KBM-7 (cell line): ENCODE measurements around the gene NUP58.

Source experiments
- DNase-seq: peaks from one replicate; pipeline ENCODE4 v3.0.0-alpha.2; 2015
- in situ Hi-C: fragments of 300-500 bp; cut with MboI; formaldehyde crosslinking; loops from 2 replicates; pipeline ENCODE4 v1.14.3; 2020; ENCODE audit warnings: low sequenced_read_pairs, low pct_unique_long_range_greater_than_20kb, mixed read lengths

The NUP58 gene

DNA sequence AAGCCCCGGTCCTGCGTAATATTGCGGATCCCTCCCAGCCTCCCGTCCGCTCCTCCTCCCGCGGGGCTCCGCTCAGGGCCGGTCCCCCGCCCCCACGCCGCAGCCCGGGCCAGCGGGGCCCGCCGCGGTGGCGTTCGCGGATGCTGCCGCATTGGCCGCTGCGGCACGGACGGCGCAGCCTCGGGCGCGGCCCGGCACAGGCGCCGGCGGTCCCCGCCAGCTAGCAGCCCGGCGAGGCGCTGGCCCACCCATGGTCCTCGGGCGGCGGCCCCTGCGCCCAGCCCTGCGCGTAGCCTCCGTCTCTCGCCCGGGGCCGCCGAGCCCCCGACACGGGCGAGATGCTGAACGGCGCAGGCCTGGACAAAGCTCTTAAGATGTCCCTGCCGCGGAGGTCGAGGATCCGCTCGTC, 70.5 kb downstream of the NUP58 start, which contains the start of gene ATP8A2:
TSS of gene ATP8A2 (plus strand) at position 100 of the 409 bp plus-strand sequence. CDS start at position 339, 239 bp downstream.
- in situ Hi-C loops: no loop called here
- no peak for DNase-seq

DNA sequence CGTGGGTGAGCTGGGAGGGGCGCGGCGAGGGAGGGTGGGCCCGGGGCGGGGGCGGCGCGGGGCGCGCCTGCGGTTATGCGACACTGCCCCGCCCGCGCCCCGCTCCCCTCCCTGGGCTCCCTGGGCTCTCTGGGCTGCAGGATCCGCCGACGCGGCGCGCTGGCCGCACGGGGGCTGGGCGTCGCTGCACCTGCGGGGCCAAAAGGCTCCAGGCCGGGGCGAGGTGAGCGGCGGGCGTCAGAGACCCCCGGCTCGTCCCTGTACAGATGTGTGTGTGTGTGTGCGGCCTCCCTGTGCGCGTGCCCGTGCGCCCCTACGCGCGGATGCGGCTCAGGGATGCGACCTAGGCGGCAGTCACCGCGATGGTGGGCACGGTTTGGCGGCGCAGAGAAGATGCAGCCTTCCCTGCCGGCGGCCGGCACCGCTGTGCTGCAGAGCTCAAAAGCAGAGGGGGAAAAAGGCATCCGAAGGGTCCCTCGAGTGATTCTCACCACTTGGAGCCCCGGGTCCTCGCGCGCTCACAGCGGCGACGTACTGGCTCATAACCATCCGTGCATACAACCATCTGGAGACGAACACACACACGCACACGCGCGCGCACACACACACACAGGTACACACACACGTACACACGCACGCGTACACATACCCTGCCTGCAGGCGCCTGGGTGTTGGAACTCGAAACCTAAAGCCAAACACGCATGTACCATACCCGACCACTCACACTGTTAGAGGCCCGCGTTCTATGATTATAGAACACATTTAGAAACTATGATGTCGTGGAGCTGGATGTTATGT, 71.1 kb downstream of the NUP58 start:
- in situ Hi-C loops: no loop called here
- DNase-seq: no peak

DNA sequence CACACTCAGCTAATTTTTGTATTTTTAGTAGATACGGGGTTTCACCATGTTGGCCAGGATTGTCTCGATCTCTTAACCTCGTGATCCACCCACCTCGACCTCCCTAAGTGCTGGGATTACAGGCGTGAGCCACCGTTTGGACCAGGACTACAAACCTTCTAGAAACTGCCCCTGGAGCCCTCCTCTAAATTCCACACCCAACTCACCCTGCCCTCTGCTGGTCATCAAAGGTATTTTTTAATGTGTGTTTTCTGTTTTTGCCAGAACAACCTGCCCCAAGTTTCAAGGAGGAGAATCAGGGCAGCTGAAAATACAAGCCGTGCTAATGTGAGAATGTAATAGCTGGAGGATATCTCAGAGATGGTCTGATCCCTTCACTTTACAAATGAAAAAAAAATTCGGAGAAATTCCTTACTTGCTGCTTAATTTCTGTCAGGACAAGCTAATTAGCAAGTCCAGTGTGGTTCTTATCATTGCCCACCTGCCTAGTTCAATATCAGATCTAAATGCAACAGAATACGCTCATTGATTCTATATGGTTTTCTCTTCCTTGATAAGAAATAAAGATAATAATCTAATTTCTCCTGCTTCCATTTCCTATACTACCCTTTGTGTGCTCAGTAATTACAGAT, 74.4 kb downstream of the NUP58 start:
- DNase-seq: peak; percentile 78
- in situ Hi-C loops: no loop called here

DNA sequence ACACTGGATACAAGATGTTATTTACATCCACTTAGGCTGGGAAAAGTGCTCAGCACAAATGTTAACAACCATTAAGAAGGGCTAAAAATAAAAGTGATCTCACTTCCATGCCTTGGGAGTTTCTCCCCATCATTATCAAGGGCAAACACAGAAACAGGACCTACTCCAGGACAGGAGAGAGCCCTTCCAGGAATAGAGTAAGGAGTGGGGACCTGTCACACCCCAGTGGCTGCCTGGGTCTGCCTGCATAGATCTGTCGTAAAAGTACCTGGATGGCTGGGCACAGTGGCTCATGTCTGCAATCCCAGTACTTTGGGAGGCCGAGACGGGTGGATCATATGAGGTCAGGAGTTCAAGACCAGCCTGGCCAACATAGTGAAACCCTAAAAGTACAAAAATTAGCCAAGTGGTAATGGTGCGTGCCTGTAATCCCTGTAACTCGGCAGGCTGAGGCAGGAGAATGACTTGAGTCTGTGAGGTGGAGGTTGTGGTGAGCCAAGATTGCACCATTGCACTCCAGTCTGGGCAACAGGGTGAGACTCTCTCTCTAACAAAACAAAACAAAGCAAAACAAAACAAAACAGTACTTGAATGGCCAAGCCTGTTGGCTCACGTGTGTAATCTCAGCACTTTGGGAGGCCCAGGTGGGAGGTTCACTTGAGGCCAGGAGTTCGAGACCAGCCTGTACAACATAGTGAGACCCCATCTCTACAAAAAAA, 76.0 kb downstream of the NUP58 start:
- in situ Hi-C loops: no loop called here

DNA sequence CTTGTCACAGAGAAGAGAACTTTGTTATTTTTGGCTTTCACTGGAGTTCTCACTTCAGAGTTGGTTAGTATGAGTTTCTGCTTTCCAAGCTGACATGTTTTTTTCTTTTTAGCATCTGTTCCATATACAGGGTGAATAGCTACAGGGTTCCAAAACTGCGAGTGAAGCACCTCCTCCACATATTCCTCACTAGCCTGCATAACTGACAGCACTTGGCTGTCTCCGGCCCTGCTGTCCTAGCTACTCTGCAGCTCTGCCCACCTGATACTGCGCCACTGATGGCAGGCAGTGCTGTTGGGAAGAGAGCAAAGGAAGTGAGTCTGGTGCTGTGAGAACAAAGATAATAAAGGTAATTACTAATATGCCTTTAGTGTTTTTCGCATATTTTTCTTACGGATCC, 77.1 kb downstream of the NUP58 start:
- no peak for DNase-seq
- in situ Hi-C loops: no loop called here

More for the DNA sequence above, 76.0 kb downstream of the NUP58 start:
- no peak for DNase-seq

DNA sequence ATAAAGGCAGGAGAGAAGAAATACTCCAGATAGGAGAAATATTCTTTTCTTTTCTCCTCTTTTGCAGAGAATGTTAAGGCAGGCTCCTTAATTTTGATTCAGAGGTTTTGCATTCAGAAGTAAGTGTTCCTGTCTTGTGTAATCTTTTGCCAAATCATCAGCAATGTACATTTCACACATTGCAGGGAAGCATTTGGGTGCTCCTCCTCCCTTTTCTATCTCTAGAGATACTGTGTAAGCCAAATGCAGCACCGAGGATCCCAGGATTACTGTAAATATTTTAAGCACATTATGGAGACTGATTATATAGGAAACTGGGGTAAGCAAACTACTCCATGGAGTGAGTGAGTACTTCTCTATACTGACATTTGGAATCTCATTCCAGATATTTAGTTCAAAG, 77.6 kb downstream of the NUP58 start:
- in situ Hi-C loops: no loop called here
- DNase-seq: no peak

DNA sequence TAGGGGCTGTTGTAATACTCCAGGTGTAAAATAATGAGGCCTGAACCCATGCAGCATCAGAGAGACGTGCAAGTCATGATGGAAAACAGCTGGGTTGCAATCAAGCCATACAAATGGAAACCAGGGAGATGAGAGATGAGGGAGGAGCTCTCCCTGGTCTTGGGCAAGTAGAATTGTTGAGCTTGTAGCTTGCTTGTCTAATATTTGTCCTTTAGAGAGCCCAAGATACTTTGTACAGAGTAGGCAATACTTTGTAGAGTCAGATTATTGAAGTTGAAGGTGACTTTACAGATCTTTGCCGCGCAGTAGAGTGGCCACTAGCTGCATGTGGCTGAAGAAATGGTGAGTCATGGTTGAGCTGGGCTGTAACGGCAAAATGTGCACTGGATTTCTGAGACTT, 78.7 kb downstream of the NUP58 start:
- no peak for DNase-seq
- in situ Hi-C loops: no loop called here

DNA sequence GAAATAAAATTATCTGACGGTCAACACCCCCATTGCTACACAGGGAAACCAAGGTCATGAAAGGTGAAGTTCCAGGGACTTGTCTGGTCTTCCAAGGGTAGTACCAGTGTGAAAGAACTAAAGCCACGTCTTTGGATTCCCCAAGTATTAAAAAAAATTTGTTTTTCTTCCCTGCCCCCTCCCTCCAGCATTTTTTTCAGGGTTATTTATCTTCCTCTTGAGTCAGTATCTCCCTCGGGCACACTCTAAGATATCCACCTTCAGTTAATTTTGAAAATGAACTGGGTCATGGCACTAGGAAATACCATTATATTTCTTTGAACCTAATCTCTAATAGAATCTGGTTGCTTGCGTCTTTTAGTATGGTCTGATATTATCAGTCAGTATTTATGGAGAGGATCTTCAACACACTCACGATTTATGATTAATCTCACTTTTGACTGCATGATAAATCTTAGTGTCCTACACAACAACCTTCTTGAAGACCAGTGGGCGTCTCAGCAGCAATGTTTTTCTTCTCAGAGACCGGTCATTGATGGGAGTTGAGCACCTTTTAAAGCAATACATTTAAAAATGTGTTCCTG, 79.4 kb downstream of the NUP58 start:
- in situ Hi-C loops: no loop called here
- no peak for DNase-seq

DNA sequence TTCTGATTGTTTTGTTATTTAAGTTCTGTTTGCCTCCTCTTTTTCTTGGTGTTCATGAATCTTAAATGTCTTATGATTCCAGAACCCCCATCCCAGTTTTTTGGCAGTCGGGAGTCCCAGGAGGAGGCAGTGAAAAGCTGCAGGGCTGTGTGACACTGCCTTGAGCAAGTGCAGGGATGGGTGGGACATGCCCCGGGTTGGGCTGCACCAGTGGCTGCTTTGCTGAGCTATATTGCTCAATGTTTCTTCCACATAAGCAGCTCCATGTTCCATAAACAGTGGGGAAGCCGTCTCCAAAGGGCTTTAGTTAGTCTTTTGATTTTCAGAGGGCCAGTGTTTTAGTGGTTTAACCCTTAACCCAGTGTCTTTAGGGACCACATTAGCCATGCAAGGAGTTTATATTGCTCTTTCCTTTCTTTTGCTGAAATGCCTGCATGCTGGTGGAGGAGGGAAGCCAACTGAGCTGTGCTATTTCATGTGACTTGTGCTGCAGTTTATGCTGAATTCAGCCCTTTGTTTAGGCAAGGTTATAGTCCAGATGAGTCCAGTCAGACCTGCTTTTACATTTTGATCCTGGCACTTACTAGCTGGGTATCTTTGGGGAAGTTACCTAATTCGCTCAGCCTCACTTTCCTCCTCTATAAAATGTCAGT, 83.5 kb downstream of the NUP58 start:
- in situ Hi-C loops: no loop called here
- no peak for DNase-seq

DNA sequence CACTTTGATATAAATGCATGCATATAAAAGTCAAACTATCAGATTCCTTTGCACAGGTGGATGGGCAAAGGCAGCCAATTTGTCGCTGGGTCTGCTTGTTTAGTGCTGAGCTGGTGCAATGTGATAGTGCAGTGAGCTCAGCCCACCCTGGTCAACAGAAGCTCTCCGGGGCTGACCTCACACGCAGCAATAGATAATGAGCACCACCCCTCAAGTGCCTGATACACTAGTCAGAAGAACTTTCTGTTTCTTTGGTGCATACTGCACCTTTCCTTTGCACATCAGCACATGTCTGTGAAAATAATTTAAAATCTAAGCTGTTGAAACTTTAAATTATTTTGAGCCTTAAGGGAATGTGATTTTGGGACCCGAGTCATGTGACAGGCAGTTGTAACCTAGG, 90.5 kb downstream of the NUP58 start:
- in situ Hi-C loops: no loop called here
- no peak for DNase-seq
